Peyer's patch (tissue), 4 donors: ENCODE measurements around the gene GRIA3.

Experiments
- CTCF ChIP-seq, 6 experiments: fragments of 450-650 bp in 4 of 6; fragments of 200-600 bp in 2 of 6; sonication (generic) in 1 of 6; IDR thresholded peaks; one replicate each; pipeline ENCODE4 v1.5.1; 2017 to 2019; ENCODE audit warnings: antibody characterized with exemption in 6 of 6, mild to moderate bottlenecking in 3 of 6, moderate library complexity in 1 of 6
- POLR2A ChIP-seq, 2 donors: fragments of 450-650 bp; IDR thresholded peaks; one replicate each; pipeline ENCODE4 v1.5.1; 2017; ENCODE audit warnings: antibody characterized with exemption in 2 of 2, mild to moderate bottlenecking in 2 of 2, moderate library complexity in 2 of 2

GRCh38 chrX:123219916-123220315 is 35.8 kb downstream of the GRIA3 start:
- TF ChIP-seq CTCF (IDR thresholded peaks at IDR 0.05) (no peak), POLR2A (IDR thresholded peaks at IDR 0.05) (no peak)
